SKM-1 (cell line): ENCODE results near the gene PCBP3.
"Not testable (repeated sequence)": the region's sequence is repeated elsewhere in the genome, so short reads cannot be mapped to it uniquely, and the experiment has no call there.

Experiments
- DNase-seq: peaks from one replicate; lab custom pipeline; 2025; ENCODE audit not compliant: unreplicated experiment; lab: John Stamatoyannopoulos, UW

The PCBP3 gene

DNA sequence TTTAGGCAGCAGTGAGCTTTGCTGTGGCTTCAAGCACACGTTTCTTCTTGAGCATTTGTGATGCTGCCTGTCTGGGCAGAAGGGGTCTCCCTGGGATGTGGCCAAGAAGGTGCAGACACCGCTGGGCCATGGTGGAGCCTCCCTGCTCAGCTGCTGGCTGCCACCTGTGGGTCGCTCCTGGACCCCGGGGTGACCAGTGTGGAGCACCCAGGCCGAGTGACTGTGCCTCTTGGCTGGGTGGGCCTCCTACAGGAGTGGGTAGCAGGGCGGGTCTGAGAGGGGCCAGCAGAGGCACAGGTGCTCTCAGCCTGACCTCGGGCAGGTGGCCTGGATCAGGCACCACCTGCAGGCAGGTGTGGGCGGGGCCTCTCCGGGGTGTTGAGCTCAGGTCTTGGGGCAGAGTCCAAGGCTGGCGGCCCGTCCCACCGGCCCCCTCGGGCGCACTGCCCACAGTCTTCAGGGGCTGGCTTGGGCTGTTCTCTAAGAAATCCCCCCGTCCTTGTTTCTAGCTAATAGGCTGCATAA, 296.1 kb downstream of the PCBP3 start:
- no peak for DNase-seq

DNA sequence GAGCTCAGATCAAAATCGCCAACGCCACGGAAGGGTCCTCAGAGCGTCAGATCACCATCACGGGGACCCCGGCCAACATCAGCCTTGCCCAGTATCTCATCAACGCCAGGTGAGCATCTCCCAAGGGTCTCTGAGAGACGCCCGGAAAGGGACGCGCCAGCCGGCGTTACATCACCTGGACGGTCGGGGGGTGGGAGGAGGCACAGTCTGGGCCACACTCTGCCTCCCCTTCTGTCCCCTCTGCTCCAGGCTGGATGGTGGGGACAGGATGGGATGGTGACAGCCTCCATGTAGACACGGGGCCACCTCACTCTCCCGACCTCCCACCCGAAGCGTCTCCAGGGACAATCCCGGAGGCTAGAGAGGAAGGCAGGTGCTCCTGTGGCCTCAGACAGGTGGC, 296.6 kb downstream of the PCBP3 start:
- DNase-seq: no peak

DNA sequence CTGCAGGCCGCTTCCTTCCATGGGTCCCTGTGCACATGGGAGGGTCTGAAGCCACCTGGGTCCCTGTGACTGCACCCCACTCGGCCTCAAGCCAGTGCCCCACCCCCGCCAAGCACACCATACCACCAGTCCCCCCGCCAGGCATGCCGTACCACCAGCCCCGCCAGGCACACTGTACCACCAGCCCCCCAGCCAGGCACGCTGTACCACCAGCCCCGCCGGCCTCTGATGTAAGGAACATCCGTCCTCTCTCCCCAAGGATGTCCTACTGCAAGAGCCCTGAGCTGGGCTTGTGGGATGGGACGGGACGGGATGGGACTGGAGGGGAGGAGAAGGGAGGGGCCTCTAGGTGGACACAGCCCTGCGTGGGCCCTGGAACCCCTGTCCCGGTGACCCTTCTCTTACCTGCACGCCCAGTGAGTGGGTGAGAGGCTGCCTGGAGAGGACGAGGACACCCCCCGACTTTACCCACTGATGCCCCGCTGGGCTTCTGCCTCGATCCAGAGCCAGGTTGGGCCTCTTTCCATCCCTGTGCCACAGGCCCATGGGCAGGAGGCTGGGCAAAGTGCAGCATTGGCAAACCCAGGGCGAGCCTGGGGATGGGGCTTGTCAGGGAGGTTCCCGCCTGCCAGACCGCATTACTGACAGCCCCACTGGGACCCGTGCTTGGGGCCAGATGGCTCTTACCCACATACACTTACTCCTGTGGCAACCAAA, 297.3 kb downstream of the PCBP3 start:
- no peak for DNase-seq

DNA sequence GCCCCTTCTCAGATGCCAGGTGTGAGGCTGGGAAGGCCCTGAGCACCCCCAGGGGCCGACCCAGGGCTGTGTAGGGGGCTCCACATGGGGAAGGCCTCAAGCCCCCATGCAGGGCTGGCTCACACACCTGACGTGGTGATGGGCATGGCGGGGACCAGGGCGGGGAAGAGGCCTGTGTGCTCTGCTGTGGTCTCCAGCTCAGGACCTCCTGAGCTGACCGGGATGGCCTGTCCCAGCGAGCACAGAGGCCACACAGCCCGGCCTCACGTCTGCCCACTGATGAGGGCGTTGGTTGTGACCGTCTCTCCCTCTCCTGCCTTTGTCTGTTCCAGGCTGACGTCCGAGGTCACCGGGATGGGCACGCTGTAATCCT, 297.8 kb downstream of the PCBP3 start:
- no peak for DNase-seq

DNA sequence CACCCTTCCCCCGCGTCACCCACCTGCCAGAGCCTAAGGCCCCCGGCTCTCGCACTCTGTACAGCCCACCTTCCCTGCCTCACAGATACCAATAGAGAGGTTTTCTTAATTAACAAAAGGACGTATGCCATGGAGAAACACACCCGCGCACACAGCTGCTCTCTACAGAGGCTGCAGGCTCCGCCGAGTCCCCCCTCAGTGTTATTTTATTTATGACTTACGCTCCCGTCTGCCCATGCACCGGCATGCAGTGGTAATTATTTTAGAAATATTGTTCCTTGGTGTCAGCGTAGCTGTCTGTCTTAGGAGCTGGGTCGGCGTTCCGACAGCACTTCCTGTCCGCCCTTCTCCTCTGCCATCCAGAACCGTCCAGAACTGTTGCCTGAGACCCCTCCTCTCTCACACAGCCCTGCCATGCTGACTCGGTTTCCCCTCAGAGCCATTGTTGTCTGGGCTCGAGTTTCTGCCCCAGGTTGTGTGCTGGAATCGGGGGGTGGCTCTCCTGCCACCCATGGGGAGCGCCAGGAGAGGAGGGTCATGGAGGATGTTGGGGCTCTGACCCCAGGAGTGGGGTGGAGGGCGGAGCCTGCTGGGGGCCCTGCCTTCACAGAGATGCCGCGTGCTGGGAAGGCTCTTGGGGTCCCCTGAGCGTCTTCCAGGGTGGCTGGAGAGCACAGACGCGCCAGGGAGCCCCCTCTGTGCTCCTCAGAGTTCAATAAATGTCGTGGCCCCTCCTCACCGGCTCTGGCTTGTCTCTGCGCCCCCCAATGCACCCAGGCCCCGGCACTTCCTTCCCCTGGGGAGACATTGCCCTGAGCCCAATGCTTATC, 298.4 kb downstream of the PCBP3 start:
- no peak for DNase-seq

DNA sequence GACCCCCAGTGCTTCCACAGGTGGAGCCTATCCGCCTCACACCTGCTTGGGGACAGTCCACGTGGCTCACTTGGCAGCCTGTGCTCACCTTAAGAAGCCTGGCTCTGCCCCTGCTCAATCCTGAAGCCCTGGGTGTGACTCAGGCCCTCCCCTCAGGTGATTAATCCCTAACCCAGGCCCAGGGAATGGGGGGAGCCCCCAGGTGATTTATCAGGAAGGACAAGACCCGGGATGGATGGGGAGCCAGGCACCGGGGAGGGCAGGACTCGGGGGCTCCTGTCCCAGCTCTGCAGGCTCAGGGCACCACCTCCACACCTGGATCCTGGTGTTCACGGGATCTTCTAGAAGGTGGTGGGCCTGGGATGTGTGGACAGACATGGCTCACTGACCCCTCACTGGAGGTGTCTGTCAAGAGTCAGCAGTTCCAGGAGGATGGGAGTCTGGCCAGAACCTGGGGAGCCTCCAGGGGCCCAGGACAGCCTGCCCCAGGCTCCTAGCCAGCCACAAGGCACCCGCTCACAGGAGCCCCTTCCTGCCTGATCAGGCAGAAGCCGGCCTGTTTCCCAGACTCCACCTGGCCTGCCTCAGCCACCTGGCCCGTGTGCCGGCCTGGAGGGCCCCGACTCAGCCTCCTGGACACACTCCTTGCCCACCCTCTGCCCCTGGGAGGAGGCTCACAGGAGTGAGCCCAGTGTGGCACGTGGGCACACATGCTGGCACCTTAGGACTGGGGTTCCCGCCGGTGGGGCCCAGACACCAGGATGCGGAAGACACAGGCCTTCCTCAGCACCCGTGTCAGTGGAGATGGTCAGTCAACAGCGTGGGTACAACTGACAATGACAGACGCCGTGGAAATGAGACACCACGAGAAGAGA, 299.5 kb downstream of the PCBP3 start:
- DNase-seq: no peak

DNA sequence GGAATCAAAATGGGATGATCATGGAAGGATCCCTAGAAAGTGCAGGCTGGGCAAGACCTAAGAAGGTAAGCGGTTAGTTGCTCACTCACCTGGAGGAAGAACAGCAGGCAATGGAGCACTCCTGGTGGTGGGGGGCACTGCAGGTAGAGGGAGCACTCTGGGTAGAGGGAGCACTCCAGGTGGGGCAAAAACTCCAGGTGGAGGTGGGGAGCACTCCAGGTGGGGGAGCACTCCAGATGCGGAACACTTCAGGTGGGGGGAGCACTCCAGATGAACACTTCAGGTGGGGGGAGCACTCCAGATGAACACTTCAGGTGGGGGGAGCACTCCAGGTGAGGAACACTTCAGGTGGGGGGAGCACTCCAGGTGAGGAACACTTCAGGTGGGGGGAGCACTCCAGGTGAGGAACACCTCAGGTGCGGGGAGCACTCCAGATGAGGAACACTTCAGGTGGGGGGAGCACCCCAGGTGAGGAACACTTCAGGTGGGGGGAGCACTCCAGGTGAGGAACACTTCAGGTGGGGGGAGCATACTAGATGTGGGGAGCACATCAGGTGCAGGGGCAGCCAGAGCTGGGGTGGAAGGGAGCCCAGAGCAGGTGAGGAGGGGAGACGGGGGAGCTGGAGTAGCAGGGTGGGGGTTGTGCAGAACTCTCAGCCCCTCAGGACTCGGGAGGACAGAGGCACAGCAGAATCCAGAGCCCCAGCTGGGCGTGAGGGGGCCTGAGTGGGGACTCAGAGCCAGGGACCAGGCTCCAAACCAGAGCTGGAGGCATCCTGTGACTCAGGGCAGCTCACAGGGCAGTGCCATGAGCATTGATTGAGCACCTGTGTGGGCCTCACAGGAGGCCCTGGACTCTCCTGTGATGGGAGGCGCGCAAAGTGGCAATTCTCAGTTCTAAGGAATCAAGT, 300.4 kb downstream of the PCBP3 start:
- no peak for DNase-seq

DNA sequence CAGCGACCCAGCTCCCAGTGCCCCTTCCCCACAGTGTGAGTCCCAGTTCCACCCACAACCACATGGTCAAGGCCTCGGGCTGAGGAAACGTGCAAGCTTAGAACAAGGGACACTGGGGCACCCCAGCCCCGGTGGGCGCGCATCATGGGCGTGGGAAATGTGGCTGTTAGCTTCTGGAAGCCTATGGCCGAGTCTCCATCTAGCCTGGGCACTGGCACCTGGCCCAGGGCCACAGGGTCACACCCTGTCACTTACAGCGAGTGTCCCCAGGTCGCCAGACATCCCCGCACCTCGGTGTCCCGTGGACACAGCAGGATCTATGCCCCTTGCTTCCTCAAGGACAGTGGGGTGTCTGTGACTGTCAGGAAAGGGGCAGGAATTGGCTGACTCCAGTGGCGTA, 301.1 kb downstream of the PCBP3 start:
- no peak for DNase-seq

DNA sequence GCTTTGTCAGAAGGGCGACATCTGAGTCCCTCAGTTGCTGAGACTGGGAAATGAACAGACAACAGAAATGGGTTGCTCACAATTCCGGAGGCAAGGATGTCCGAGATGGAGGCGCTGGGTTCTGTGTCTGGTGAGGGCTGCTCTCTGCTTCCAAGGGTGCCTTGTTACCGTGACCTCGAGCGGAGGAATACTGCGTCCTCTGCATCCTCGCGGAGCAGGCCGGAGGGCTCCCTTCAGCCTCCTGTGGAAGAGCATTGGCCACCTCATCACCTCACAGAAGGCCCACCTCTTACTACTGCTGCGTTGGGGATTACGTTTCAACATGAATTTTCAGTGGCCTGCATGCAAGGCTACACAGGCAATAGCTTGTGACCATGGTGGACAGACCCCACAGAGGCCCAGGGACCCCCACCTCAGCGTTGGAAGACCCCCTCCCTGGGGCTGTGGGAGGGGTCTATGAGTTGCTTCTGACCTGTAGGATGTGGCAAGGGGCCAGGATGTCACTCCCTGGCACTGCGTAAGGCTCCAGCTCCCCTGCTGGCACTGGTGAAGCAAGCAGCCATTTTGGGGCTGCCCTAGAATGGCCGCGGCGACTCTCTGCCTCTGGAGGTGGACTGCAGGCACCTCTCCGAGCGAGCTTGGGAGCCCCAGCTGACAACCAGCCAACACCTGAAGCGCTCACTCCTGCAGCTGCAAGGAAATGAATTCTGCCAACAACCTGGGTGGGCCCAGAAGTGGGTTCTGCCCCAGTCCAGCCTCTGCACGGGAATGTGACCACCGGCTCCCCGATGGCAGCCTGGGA, 301.7 kb downstream of the PCBP3 start:
- DNase-seq: no peak

DNA sequence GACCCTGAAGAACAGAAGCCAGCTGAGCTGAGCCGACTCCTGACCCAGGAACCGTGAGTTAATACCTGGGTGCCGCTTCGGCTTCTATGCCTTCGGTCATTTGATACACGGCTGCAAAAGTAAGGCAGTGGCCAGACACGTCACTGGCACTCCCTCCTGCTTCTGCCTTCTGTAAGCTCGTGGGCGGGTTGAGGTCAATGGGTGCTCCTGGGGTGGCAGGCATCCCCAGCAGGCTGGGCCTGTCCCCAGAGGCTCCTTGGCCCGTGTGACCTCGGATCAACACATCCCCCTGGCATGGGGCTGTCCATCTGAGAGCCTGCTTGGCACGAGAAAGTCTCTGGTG, 302.3 kb downstream of the PCBP3 start:
- no peak for DNase-seq

DNA sequence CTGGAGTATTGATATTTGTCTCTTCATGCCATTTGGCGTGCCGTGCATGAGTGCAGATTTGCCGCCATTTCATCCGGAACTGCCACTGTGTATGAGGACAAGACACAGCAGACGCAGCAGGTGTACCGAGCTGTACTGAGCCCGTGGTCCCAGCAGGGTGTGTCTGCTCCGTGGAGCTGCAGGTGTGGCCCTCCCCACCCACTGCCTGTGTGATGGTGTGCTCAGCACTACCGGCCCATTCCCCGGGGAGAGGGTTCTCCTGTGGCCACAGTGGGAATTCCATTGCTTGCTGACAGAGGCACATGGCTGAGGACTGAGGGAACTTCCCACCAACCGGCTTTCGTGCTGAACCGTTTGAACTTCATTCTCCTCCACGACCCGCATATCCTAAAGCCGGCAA, 303.8 kb downstream of the PCBP3 start:
- no peak for DNase-seq

DNA sequence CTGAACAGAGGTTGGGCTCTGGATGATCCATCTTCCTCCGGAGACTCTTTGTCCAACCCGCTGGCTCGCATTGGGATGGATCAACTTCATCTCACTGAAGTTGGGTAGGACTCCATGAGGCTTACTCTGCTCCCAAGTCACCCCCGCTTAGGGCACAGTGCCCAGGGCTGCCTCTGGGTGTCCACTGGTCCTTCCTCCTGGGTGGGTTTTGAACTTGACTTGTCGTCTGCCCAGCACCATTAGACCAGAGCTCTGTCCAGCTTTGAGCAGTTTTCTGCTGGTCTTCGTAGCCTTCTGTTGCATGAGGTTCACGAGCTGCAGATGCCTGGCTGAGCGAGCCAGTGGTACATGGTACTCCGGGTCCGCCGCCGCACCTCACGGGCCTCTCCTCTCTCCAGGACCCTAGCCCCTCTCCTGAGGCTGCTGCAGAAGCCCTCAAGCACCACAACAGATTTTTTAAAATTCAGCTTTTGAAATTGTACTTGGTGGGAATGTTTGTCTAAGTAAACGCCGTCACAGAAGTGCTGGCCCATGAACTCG, 304.3 kb downstream of the PCBP3 start:
- DNase-seq: no peak

DNA sequence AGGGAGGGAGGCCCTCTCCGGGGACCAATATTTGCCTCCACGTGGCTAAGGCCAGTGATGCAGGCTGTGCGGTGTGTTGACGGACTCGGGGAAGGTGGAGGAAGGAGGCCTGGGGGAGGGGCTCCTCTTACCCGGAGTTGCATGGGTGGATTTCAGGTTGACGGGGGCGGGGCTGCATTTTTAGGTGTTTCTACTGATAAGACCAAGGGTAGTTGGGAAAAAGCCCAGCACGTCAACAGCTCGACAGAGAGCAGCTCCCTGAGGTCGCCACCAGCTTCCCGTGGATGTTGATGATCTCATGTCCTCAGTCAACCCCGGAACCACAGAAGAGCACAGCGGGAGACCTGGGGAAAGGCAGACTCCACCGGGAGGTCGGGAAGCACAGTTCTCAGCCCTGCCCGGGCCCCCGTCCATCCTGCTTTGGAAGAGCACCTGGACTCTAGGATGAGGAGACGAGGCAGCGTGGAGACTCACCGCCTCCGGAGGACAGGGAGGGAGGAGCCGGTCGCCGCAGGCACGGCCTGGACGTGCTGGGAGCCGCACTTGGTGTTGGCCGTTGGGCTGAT, 305.1 kb downstream of the PCBP3 start:
- no peak for DNase-seq

DNA sequence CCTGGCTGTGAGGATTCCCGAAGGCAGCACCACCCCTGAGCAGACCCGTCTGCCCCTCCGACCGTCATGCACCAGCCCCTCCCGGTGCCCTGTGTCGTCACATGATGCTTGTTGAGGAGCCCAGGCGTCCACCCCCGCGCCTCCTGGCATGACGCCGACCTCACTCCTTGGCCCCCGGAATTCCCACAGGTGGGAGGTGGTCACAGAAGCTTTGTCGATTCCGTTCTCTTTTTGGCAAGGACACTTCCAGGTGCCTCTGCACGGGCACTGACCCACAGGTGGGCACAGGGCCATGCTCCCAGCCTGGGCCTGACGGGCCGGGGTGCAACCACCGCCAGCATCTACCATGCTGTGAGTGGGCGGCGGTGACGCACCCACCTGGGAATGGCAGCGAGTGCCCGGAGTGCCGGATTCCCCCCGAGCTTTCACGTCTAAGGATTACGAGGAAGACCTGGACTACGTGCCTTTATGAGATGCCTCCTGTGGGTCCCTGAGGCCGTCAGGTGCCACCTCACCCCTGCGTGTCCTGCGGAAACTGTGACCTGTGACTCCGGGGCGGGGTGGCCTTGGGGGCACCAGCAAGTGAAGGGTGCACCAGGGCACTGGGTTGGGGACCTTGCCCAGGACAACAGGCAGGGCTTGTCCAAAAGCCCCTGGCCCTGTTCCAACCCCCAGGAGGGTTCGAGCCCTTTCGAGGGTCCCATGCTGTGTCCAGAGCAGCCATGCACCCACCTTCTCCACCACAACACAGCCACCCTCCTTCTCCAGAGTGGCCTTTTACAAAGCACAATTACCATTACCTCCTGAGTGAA, 306.6 kb downstream of the PCBP3 start:
- no peak for DNase-seq

DNA sequence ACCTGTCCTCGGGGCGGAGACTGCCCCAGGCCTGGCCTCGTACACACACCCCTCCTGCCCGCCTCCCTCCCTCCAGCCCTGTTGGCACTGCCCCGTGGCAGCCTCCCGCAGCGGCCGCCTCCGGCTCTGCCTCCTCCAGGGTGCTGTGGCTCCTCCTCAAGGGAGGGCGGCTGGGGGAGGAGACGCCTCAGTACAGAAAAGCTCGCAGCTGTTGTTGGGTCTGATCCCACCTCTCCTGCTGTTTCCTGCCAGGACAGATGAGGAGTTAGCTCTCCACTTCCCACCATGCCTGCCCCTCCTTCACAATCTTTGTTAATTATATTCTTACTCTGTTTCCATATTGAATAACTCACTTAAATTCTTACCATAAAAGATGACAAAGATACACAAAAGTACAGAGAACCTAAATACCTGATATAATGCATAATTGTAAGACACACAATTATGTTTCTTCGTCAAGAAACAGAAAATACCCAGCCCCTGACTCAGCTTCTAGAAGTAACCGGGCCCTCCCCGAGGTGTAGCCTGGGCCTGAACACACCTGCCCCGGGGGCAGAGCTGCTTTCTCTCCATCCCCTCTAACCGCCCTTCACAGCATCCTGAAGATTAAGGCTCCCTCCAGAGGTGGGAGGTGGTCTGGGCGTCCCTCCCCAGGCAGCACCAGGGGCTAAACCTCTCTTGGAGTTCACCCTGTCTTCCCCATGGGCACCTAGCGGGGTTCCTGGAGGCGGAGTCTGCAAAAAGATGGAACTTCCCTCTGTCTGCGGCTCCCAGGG, 307.4 kb downstream of the PCBP3 start:
- no peak for DNase-seq

DNA sequence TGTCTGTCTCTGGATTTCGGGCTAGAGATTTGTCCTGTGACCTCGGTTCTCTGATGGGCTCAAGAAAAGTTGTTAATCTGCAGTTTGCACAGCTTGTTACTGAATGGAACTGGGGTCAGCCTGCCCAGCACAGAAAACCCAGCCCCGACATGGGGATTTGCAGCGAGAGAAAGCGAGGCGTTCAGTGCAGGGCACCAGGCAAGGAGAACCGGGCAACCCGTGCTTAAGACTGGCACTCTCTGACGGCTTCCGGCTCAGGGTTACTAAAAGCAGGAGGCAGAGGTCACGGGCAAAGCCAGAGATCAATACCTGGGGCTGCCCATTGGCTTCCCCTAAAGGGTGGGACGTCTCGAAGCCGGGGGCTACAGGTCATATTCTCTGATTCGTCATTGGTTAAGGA, 308.2 kb downstream of the PCBP3 start:
- DNase-seq: no peak

DNA sequence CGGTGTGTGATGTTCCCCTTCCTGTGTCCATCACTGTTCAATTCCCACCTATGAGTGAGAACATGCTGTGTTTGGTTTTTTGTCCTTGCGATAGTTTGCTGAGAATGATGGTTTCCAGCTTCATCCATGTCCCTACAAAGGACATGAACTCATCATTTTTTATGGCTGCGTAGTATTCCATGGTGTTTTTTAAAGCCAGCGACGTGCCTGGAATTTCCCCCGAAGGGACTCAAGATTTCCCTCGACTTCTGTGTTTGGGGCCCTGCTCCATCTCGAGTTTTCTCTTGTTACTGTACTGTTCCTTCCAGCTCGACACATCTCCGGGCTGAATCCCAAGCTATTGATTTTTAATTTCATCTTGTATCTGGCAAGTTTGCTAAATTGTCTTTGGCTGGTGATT, 309.0 kb downstream of the PCBP3 start:
- DNase-seq: not testable (repeated sequence)

DNA sequence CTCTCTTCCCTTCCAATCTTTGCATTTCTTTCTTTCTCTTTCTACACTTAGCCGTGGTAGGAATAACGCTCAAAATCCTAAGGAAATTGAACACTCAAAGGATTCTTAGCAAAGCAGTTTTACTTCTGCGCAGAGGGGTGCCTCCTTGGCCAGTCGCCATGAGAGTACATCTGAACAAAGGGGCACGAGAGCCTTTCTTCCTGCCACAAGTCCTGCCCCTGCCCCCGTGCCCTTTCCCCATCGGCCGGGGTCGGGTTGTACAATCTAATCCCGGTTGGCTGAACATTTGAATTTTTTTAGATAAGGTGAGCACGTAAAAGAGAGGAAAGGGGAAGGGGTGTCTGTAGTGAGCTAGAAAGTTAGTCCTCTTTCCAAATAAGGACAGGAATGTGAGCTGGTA, 309.4 kb downstream of the PCBP3 start:
- DNase-seq: no peak
